Body of pancreas (tissue), 4 donors: ENCODE data around the gene EP400. TPM values are rescaled to one million over a fixed set of nuclear protein-coding genes. Genes with fewer than 3 reads are reported as not detected.
"Not testable (repeated sequence)": the region's sequence is repeated elsewhere in the genome, so short reads cannot be mapped to it uniquely, and the experiment has no call there.

ENCODE experiments used
- ATAC-seq: fragments of 150-250 bp; one replicate; pipeline ENCODE4 v1.9.1; 2016
- DNase-seq, 4 donors: peaks; one replicate each; pipeline ENCODE4 v3.0.0-alpha.2; 2019
- H3K27ac ChIP-seq, 4 donors: fragments of 200-600 bp; sonication (generic); 1 replicate in 3 of 4; 2 replicates in 1 of 4; pipeline versions ENCODE4 v1.5.1 to v1.6.1; 2016 to 2019; ENCODE audit warnings: mild to moderate bottlenecking in 1 of 4, mixed read lengths in 1 of 4, moderate library complexity in 1 of 4
- H3K27me3 ChIP-seq, 2 donors: fragments of 200-600 bp; sonication (generic); one replicate each; pipeline ENCODE4 v1.6.0; 2016; ENCODE audit warnings: mild to moderate bottlenecking in 1 of 2
- H3K36me3 ChIP-seq, 2 donors: fragments of 200-600 bp; sonication (generic); replicated peaks in 1 of 2; 2 replicates each; pipeline ENCODE4 v1.5.1; 2016; ENCODE audit warnings: low read depth in 2 of 2; ENCODE audit not compliant: insufficient read depth in 1 of 2
- H3K4me1 ChIP-seq: fragments of 200-600 bp; sonication (generic); one replicate; pipeline ENCODE4 v1.6.0; 2016
- H3K4me3 ChIP-seq, 2 donors: fragments of 200-600 bp; sonication (generic); 1 replicate in 1 of 2; 2 replicates in 1 of 2; pipeline ENCODE4 v1.5.1; 2016 to 2019
- H3K9me3 ChIP-seq, 3 donors: fragments of 200-600 bp; sonication (generic); 1 replicate in 2 of 3; 2 replicates in 1 of 3; pipeline ENCODE4 v1.5.1; 2016
- POLR2A ChIP-seq, 3 donors: fragments of 450-650 bp; IDR thresholded peaks; one replicate each; pipeline ENCODE4 v1.6.1; 2016; ENCODE audit warnings: antibody characterized with exemption in 3 of 3, mild to moderate bottlenecking in 2 of 3
- WGBS, 2 donors: methylation state at CpG; one replicate each; pipeline ENCODE4 v1.1.5; 2017; 5-methylcytosine and 5-hydroxymethylcytosine counted together
- intact Hi-C: fragments of 100-400 bp; cut with DNase I; formaldehyde crosslinking; loops from one replicate; pipeline ENCODE4 v1.15.1; 2023
- total RNA-seq, 2 donors: library from RNA; depleted of rRNA; stranded (reverse); fragments of >200 nt; gene quantifications; one replicate each; pipeline ENCODE4 v1.1.0, GENCODE V29; 2016
- TF ChIP-seq, protein P1 (sequence below), 7 experiments: fragments of 450-650 bp in 4 of 7; fragments of 200-600 bp in 3 of 7; sonication (generic) in 3 of 7; IDR thresholded peaks; one replicate each; pipeline ENCODE4 v1.5.1; 2016 to 2019; ENCODE audit warnings: antibody characterized with exemption in 7 of 7

Gene EP400
- total RNA-seq, 2 donors from 2014 or later = 20.5 to 22.4 TPM

DNA sequence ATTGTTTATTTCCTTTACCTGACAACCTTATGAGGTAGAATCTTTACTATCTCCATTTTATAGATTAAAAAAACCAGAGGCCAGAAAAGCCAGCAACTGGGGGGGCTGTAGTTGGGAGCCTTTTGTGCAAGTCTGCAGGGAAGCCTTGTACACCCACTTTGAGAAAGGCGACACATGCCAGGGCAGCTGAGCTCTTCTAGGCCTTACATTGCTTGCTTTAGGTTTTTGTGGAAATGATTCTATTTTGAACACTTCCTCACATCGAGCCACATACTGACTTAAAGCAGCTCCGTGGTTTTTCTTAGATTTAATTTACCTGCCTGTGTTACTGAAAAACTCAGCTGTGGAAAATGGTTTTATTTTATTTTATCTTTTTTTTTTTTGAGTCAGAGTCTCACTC, 34.6 kb downstream of the EP400 start:
- H3K36me3 ChIP-seq = peaks cover 0 to 31% of the 10 kb centered on the region in 2 donors
- WGBS, 2 donors = 89 to 95% methylated on average over 3 of the region's 3 CpGs
- no peaks in the 10 kb centered on the region for H3K4me1 ChIP-seq
- intact Hi-C loops = no loop called here
- no peaks in the 10 kb centered on the region for H3K27me3 ChIP-seq
- no peak overlapping the region for H3K27ac ChIP-seq
- DNase-seq (no peak), ATAC-seq (no peak)
- H3K9me3 ChIP-seq = no peaks in the 10 kb centered on the region
- no peak overlapping the region for H3K4me3 ChIP-seq
- TF ChIP-seq, protein P1, sequence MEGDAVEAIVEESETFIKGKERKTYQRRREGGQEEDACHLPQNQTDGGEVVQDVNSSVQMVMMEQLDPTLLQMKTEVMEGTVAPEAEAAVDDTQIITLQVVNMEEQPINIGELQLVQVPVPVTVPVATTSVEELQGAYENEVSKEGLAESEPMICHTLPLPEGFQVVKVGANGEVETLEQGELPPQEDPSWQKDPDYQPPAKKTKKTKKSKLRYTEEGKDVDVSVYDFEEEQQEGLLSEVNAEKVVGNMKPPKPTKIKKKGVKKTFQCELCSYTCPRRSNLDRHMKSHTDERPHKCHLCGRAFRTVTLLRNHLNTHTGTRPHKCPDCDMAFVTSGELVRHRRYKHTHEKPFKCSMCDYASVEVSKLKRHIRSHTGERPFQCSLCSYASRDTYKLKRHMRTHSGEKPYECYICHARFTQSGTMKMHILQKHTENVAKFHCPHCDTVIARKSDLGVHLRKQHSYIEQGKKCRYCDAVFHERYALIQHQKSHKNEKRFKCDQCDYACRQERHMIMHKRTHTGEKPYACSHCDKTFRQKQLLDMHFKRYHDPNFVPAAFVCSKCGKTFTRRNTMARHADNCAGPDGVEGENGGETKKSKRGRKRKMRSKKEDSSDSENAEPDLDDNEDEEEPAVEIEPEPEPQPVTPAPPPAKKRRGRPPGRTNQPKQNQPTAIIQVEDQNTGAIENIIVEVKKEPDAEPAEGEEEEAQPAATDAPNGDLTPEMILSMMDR (IDR thresholded peaks at IDR 0.05) = no peak

DNA sequence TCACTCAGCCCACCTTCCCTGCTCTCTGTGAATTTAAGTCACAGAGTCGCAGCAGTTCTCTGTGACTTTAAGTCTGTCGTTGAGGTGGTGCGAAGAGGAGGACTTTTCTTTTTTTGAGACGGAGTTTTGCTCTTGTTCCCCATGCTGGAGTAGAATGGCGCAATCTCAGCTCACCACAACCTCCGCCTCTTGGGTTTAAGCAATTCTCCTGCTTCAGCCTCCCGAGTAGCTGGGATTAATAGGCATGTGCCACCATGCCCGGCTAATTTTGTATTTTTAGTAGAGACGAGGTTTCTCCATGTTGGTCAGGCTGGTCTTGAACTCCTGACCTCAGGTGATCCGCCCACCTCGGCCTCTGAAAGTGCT, 35.8 kb downstream of the EP400 start:
- WGBS, 2 donors = 74 to 94% methylated on average over 11 of the region's 11 CpGs
- ATAC-seq, intact Hi-C loops, H3K9me3 ChIP-seq, H3K4me1 ChIP-seq, H3K27me3 ChIP-seq, H3K4me3 ChIP-seq: not testable (repeated sequence)
- H3K27ac ChIP-seq = peak overlapping the region in 1 of 4 donors; percentile 27
- H3K36me3 ChIP-seq = peaks cover 0 to 29% of the 10 kb centered on the region in 2 donors
- peak in 1 of 4 donors; percentile 38 for DNase-seq

DNA sequence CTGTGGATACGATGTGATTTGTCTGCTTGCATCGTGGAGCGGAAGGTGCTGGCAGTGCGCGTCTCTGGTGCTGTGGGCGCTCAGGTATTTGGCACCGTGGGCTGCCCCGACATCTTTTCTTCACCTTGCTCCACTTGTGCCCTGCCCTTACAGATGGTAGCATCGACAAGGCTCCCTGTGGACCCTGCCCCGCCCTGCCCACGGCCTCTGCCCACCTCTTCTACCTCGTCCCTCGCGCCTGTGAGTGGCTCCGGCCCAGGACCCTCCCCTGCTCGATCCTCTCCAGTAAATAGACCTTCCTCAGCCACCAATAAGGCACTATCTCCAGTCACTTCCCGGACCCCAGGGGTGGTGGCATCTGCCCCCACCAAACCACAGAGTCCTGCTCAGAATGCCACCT, 36.6 kb downstream of the EP400 start:
- TF ChIP-seq, protein P1 (IDR thresholded peaks at IDR 0.05) = no peak
- no peak for TF ChIP-seq POLR2A (IDR thresholded peaks at IDR 0.05)

DNA sequence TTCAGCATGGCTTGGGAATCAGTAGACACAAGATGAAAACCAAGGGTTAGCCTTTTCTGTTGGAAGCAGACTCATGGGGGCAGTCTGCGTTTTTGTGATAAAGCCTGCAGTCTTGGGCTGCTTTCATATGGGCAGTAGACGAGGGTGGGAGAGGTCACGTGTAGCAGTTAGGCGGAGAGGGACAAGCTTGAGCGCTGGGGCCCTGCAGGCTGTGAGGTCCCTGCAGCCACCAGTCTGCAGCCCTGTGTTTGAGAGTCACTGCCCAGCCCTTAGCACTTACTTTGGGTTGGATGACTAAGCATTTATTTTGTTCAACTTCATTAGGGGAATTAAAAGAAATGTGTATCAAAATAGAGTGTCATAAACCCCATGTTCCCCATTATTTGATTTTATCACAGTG, 37.2 kb downstream of the EP400 start:
- intact Hi-C loops = no loop called here
- H3K4me3 ChIP-seq = no peak overlapping the region
- WGBS, 2 donors = 87 to 92% methylated on average over 5 of the region's 5 CpGs
- no peaks in the 10 kb centered on the region for H3K9me3 ChIP-seq
- peaks cover 0 to 33% of the 10 kb centered on the region in 2 donors for H3K36me3 ChIP-seq
- no peak overlapping the region for H3K27ac ChIP-seq
- TF ChIP-seq POLR2A (IDR thresholded peaks at IDR 0.05) = no peak
- TF ChIP-seq, protein P1 (IDR thresholded peaks at IDR 0.05) = no peak
- ATAC-seq (no peak), DNase-seq (no peak)
- no peaks in the 10 kb centered on the region for H3K27me3 ChIP-seq
- H3K4me1 ChIP-seq = no peaks in the 10 kb centered on the region

More for the DNA sequence above, 36.6 kb downstream of the EP400 start:
- H3K4me3 ChIP-seq = no peak overlapping the region
- 92 to 96% methylated on average over 17 of the region's 17 CpGs for WGBS, 2 donors
- H3K36me3 ChIP-seq = peaks cover 0 to 34% of the 10 kb centered on the region in 2 donors
- intact Hi-C loops = no loop called here
- no peak for DNase-seq
- H3K9me3 ChIP-seq = no peaks in the 10 kb centered on the region
- H3K27me3 ChIP-seq = no peaks in the 10 kb centered on the region
- no peak overlapping the region for H3K27ac ChIP-seq
- no peak for ATAC-seq
- no peaks in the 10 kb centered on the region for H3K4me1 ChIP-seq

DNA sequence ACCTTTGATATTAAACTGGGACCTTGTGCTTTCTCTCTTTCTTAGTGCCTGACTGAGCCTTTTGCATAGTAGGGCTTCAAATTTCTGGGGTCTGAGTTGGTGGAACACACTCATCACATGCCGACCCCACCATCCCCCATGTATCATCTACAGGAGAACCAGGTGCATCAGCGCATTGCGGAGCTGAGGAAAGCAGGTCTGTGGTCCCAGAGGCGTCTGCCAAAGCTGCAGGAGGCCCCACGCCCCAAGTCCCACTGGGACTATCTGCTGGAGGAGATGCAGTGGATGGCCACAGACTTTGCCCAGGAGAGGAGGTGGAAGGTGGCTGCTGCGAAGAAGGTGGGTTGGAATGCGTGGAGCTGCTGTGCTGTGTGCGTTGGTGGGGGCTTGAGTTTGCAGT, 37.8 kb downstream of the EP400 start:
- Histone ChIP-seq H3K27ac (no peak overlapping the region), H3K27me3 (no peaks in the 10 kb centered on the region), H3K4me3 (no peak overlapping the region), H3K9me3 (no peaks in the 10 kb centered on the region), H3K36me3 (peaks cover 0 to 31% of the 10 kb centered on the region in 2 donors), H3K4me1 (no peaks in the 10 kb centered on the region)
- TF ChIP-seq POLR2A (IDR thresholded peaks at IDR 0.05) = no peak
- TF ChIP-seq, protein P1 (IDR thresholded peaks at IDR 0.05) = no peak
- intact Hi-C loops = no loop called here
- WGBS, 2 donors = 96 to 98% methylated on average over 8 of the region's 8 CpGs
- ATAC-seq (no peak), DNase-seq (no peak)
